HCT116 (cell line): Measurements from ENCODE around the gene MARCHF6. TPM values are rescaled to one million over a fixed set of nuclear protein-coding genes. Genes with fewer than 3 reads are reported as not detected.

Experiments used
- ATAC-seq: fragments of 200-7000 bp; cut with Tn5 transposase; 2 replicates; pipeline ENCODE4 v1.9.1; 2020; ENCODE audit warnings: mild to moderate bottlenecking, moderate library complexity
- BruUV-seq: library from RNA; stranded (reverse); fragments of 400-500 nt; replicated peaks from 2 replicates; lab custom pipeline; 2021; lab: Mats Ljungman, UMichigan
- CTCF ChIA-PET: fragments of 300-600 bp; sonication (Branson Sonifier 250); formaldehyde crosslinking; loops from one replicate; lab custom pipeline; 2021; ENCODE audit warnings: antibody characterized with exemption; lab: Charles Lee
- POLR2A ChIA-PET: fragments of 300-600, 350-600 bp; sonication (Branson Sonifier 250); formaldehyde crosslinking; loops from one replicate; lab custom pipeline; 2021; ENCODE audit warnings: antibody characterized with exemption; lab: Charles Lee
- RAD21 ChIA-PET, 2 experiments: fragments of 300-600 bp; sonication (Branson Sonifier 250); formaldehyde crosslinking; loops; one replicate each; lab custom pipeline; 2023; ENCODE audit warnings: low total read pairs in 2 of 2; ENCODE audit not compliant: uncharacterized antibody in 2 of 2, unreplicated experiment in 2 of 2, low non-redundant PET in 1 of 2; lab: Charles Lee
- DNase-seq: peaks from one replicate; pipeline ENCODE4 v3.0.0-alpha.2; 2010; ENCODE audit warnings: low read depth, low spot score
- H2AFZ ChIP-seq: fragments of 200-600 bp; shearing (Covaris generic), sonication (generic); 2 replicates; pipeline ENCODE4 v1.6.1; 2017; ENCODE audit warnings: low read depth, mixed run types, mixed read lengths, antibody characterized with exemption, low read length; ENCODE audit not compliant: poor library complexity, severe bottlenecking
- H3K27ac ChIP-seq: 2 replicates; pipeline ENCODE4 v1.5.1; 2012; ENCODE audit warnings: low read depth, low read length
- H3K27me3 ChIP-seq: fragments of 200-600 bp; sonication (generic); 2 replicates; pipeline ENCODE4 v1.6.1; 2016; ENCODE audit warnings: mixed run types, low read length, mixed read lengths; ENCODE audit not compliant: insufficient read depth
- H3K36me3 ChIP-seq, 2 experiments: fragments of 200-500 bp in 1 of 2; fragments of 200-600 bp in 1 of 2; sonication (Bioruptor generic) in 1 of 2; sonication (generic) in 1 of 2; 2 replicates each; pipeline versions ENCODE4 v1.5.1 to v1.6.1; 2014 to 2016; ENCODE audit warnings: low read length in 2 of 2, inconsistent platforms in 1 of 2, mixed read lengths in 1 of 2, mixed run types in 1 of 2; ENCODE audit not compliant: insufficient read depth in 2 of 2, control insufficient read depth in 1 of 2
- H3K4me1 ChIP-seq, 2 experiments: fragments of 200-600 bp in 1 of 2; sonication (generic) in 1 of 2; 2 replicates each; pipeline versions ENCODE4 v1.5.1 to v1.6.1; 2012 to 2017; ENCODE audit warnings: low read length in 2 of 2, inconsistent platforms in 1 of 2, mild to moderate bottlenecking in 1 of 2, mixed read lengths in 1 of 2, mixed run types in 1 of 2, moderate library complexity in 1 of 2; ENCODE audit not compliant: insufficient read depth in 2 of 2, control insufficient read depth in 1 of 2
- H3K4me2 ChIP-seq: fragments of 200-600 bp; sonication (generic); 2 replicates; pipeline ENCODE4 v1.6.1; 2017; ENCODE audit warnings: mixed run types, low read length, mixed read lengths
- H3K4me3 ChIP-seq, 2 experiments: fragments of 200-600 bp in 1 of 2; sonication (generic) in 1 of 2; replicated peaks in 1 of 2; 2 replicates each; pipeline ENCODE4 v1.5.1; 2011 to 2016; ENCODE audit warnings: low read length in 2 of 2, control low read depth in 1 of 2, low read depth in 1 of 2, mild to moderate bottlenecking in 1 of 2, mixed read lengths in 1 of 2, mixed run types in 1 of 2
- H3K79me2 ChIP-seq: fragments of 200-600 bp; sonication (generic); 2 replicates; pipeline ENCODE4 v1.6.1; 2017; ENCODE audit warnings: mild to moderate bottlenecking, mixed run types, low read length, moderate library complexity, mixed read lengths; ENCODE audit not compliant: insufficient read depth
- H3K9ac ChIP-seq: fragments of 200-600 bp; sonication (generic); 2 replicates; pipeline ENCODE4 v1.6.1; 2016; ENCODE audit warnings: low read length, mixed read lengths
- H3K9me2 ChIP-seq: fragments of 200-600 bp; sonication (generic), shearing (Covaris generic); 2 replicates; pipeline ENCODE4 v1.6.1; 2017; ENCODE audit warnings: mixed run types, mild to moderate bottlenecking, moderate library complexity; ENCODE audit not compliant: insufficient read depth
- H3K9me3 ChIP-seq, 2 experiments: fragments of 200-500 bp in 1 of 2; fragments of 200-600 bp in 1 of 2; sonication (Bioruptor generic) in 1 of 2; sonication (generic) in 1 of 2; 2 replicates each; pipeline ENCODE4 v1.6.1; 2014 to 2017; ENCODE audit warnings: low read length in 2 of 2, mixed read lengths in 2 of 2, inconsistent platforms in 1 of 2, low read depth in 1 of 2, mild to moderate bottlenecking in 1 of 2, mixed run types in 1 of 2, moderate library complexity in 1 of 2; ENCODE audit not compliant: control insufficient read depth in 1 of 2, insufficient read depth in 1 of 2
- H4K20me1 ChIP-seq: fragments of 200-600 bp; sonication (generic), shearing (Covaris generic); 2 replicates; pipeline ENCODE4 v1.6.1; 2017; ENCODE audit warnings: mixed run types, mild to moderate bottlenecking, moderate library complexity; ENCODE audit not compliant: insufficient read depth
- CBX3 ChIP-seq: IDR thresholded peaks from 2 replicates; pipeline ENCODE4 v1.6.1; 2012; ENCODE audit warnings: low read depth
- CEBPB ChIP-seq: IDR thresholded peaks from 2 replicates; pipeline ENCODE4 v1.6.1; 2012; ENCODE audit warnings: low read depth
- EGR1 ChIP-seq: IDR thresholded peaks from 2 replicates; pipeline ENCODE4 v1.6.1; 2012; ENCODE audit warnings: low read depth
- ELF1 ChIP-seq: IDR thresholded peaks from 2 replicates; pipeline ENCODE4 v1.6.1; 2012; ENCODE audit warnings: low read depth, borderline replicate concordance
- EZH2 ChIP-seq: fragments of 200-600 bp; sonication (generic); IDR thresholded peaks from 2 replicates; pipeline ENCODE4 v1.6.1; 2017; ENCODE audit warnings: antibody characterized with exemption, mixed run types
- POLR2A ChIP-seq: IDR thresholded peaks from 2 replicates; pipeline ENCODE4 v1.7.0; 2011; ENCODE audit warnings: borderline replicate concordance; ENCODE audit not compliant: insufficient read depth, insufficient read length; ENCODE audit errors: extremely low read depth
- RAD21 ChIP-seq: IDR thresholded peaks from 2 replicates; pipeline ENCODE4 v1.6.1; 2012; ENCODE audit warnings: low read depth, mild to moderate bottlenecking
- SP1 ChIP-seq: IDR thresholded peaks from 2 replicates; pipeline ENCODE4 v1.6.1; 2012; ENCODE audit warnings: low read depth
- SRF ChIP-seq: IDR thresholded peaks from 2 replicates; pipeline ENCODE4 v1.6.1; 2012; ENCODE audit warnings: low read depth
- TCF7L2 ChIP-seq: IDR thresholded peaks from 2 replicates; pipeline ENCODE4 v1.7.0; 2011; ENCODE audit warnings: borderline replicate concordance, inconsistent platforms; ENCODE audit not compliant: insufficient read depth, insufficient read length; ENCODE audit errors: extremely low read depth
- YY1 ChIP-seq: IDR thresholded peaks from 2 replicates; pipeline ENCODE4 v1.6.1; 2011; ENCODE audit warnings: low read length, low read depth, moderate library complexity, mild to moderate bottlenecking; ENCODE audit not compliant: insufficient replicate concordance; ENCODE audit errors: extremely low read depth
- ZBTB33 ChIP-seq: IDR thresholded peaks from 2 replicates; pipeline ENCODE4 v1.6.1; 2011; ENCODE audit warnings: mild to moderate bottlenecking, low read length, moderate library complexity; ENCODE audit not compliant: insufficient replicate concordance; ENCODE audit errors: extremely low read depth
- ZFX ChIP-seq: fragments of 450-650 bp; IDR thresholded peaks from 2 replicates; pipeline ENCODE4 v1.6.1; 2017
- intact Hi-C: fragments of 100-400 bp; cut with micrococcal nuclease; formaldehyde crosslinking; loops from 2 replicates; pipeline ENCODE4 v1.10.0; 2022
- total RNA-seq: library from RNA; stranded (reverse); gene quantifications from one replicate; pipeline ENCODE4 v1.2.1, GENCODE V29; 2021; ENCODE audit not compliant: unreplicated experiment
- TF ChIP-seq, protein P1 (sequence below): IDR thresholded peaks from 2 replicates; pipeline ENCODE4 v1.6.1; 2012

MARCHF6 gene
- total RNA-seq, 1 experiment from 2014 or later, result 144 TPM

GRCh38 chr5:10339958-10340357 is 13.5 kb upstream of the MARCHF6 start:
- ATAC-seq, result no peak
- ChIA-PET POLR2A (no interaction called here), CTCF (no interaction called here)

GRCh38 chr5:10343486-10343885 is 10.0 kb upstream of the MARCHF6 start:
- intact Hi-C loops, result no loop called here
- Histone ChIP-seq H3K27me3 (no peaks in the 10 kb centered on the region), H3K4me1 (no peaks in the 10 kb centered on the region), H3K4me3 (no peak overlapping the region), H3K27ac (no peak overlapping the region), H3K9me2 (no peaks in the 10 kb centered on the region), H2AFZ (no peak overlapping the region), H3K79me2 (no peaks in the 10 kb centered on the region), H3K4me2 (no peak overlapping the region), H3K36me3 (no peaks in the 10 kb centered on the region; a peak in 1 of 4 replicates), H3K9ac (no peak overlapping the region), H3K9me3 (no peaks in the 10 kb centered on the region), H4K20me1 (no peaks in the 10 kb centered on the region)
- ATAC-seq (no peak), DNase-seq (no peak)
- no peak for TF ChIP-seq POLR2A
- no peak for TF ChIP-seq TCF7L2
- TF ChIP-seq SP1, result no peak
- no peak for TF ChIP-seq ZBTB33
- TF ChIP-seq, protein P1, sequence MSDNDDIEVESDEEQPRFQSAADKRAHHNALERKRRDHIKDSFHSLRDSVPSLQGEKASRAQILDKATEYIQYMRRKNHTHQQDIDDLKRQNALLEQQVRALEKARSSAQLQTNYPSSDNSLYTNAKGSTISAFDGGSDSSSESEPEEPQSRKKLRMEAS, result no peak
- TF ChIP-seq EZH2, result no peak
- TF ChIP-seq RAD21, result no peak
- TF ChIP-seq EGR1, result no peak
- RAD21 ChIA-PET, result no interaction called here
- POLR2A ChIA-PET, result no interaction called here
- BruUV-seq, result no TSS peak
- CTCF ChIA-PET, result interaction anchor here (1.4 kb wide), 1 partner anchor 60 kb away, joined by 4 read pairs; no protein-coding TSS in a partner anchor

More at GRCh38 chr5:10339958-10340357, 13.5 kb upstream of the MARCHF6 start:
- Histone ChIP-seq H3K4me1 (no peaks in the 10 kb centered on the region), H3K9me2 (no peaks in the 10 kb centered on the region), H3K4me3 (no peak overlapping the region), H3K9me3 (no peaks in the 10 kb centered on the region), H3K4me2 (no peak overlapping the region), H2AFZ (no peak overlapping the region), H4K20me1 (no peaks in the 10 kb centered on the region), H3K36me3 (no peaks in the 10 kb centered on the region), H3K27me3 (no peaks in the 10 kb centered on the region), H3K9ac (no peak overlapping the region), H3K79me2 (no peaks in the 10 kb centered on the region), H3K27ac (no peak overlapping the region)
- TF ChIP-seq ELF1, result no peak
- no peak for TF ChIP-seq SP1
- no peak for TF ChIP-seq EGR1
- no peak for TF ChIP-seq SRF
- TF ChIP-seq YY1, result no peak
- TF ChIP-seq ZBTB33, result no peak
- TF ChIP-seq RAD21, result no peak
- no peak for TF ChIP-seq ZFX
- TF ChIP-seq CEBPB, result no peak
- TF ChIP-seq CBX3, result no peak
- BruUV-seq, result no TSS peak
- RAD21 ChIA-PET, result no interaction called here
- no peak for DNase-seq
- intact Hi-C loops, result no loop called here
